Adipose tissue (tissue), 3 donors: ENCODE measurements around the gene KMT5C. TPM values are rescaled to one million over a fixed set of nuclear protein-coding genes. Genes with fewer than 3 reads are reported as not detected.

Experiments used
- H3K27ac ChIP-seq: one replicate; pipeline ENCODE4 v1.5.1; 2013; ENCODE audit warnings: low read depth, low read length
- WGBS, 3 donors: extraction: QIAGEN DNeasy Blood & Tissue Kit; methylation state at CpG; one replicate each; pipeline ENCODE4 v1.1.7; 2013; 5-methylcytosine and 5-hydroxymethylcytosine counted together
- polyA plus RNA-seq, 3 donors: library from polyadenylated mRNA; stranded (reverse); fragments of 200-250 nt; gene quantifications; one replicate each; pipeline ENCODE4 v1.2.3, GENCODE V29; 2013
- donor health status: healthy with polysubstance abuse.
- donor health status: Bipolar disorder and iron deficiency.
- donor health status: healthy.

KMT5C gene
- polyA plus RNA-seq, 3 donors: 5.2 to 6.6 (median 6.5) TPM

DNA sequence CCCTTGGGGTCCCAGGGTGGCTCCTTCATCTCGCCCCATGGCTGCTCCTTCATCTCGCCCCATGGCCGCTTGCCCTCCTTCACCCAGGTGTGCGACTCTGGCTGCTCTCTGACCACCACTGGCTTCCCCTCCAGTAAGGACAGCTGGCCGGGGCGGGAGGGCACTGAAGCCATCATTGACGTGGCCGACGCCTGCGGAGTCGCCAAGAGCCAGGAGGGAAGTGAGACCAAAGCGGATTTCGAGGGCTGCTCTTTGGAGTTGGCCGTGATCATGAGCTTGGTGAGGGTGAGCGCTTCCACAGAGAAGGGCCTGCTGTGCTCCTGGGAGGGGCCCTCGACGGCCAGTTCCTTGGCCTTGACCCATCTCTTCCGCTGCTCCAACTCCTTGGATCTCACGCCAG lies 18.8 kb downstream of the KMT5C start:
- no peak overlapping the region for H3K27ac ChIP-seq
- 73 to 86% (median 77%) methylated on average over 15 to 19 of the region's 19 CpGs for WGBS, 3 donors

DNA sequence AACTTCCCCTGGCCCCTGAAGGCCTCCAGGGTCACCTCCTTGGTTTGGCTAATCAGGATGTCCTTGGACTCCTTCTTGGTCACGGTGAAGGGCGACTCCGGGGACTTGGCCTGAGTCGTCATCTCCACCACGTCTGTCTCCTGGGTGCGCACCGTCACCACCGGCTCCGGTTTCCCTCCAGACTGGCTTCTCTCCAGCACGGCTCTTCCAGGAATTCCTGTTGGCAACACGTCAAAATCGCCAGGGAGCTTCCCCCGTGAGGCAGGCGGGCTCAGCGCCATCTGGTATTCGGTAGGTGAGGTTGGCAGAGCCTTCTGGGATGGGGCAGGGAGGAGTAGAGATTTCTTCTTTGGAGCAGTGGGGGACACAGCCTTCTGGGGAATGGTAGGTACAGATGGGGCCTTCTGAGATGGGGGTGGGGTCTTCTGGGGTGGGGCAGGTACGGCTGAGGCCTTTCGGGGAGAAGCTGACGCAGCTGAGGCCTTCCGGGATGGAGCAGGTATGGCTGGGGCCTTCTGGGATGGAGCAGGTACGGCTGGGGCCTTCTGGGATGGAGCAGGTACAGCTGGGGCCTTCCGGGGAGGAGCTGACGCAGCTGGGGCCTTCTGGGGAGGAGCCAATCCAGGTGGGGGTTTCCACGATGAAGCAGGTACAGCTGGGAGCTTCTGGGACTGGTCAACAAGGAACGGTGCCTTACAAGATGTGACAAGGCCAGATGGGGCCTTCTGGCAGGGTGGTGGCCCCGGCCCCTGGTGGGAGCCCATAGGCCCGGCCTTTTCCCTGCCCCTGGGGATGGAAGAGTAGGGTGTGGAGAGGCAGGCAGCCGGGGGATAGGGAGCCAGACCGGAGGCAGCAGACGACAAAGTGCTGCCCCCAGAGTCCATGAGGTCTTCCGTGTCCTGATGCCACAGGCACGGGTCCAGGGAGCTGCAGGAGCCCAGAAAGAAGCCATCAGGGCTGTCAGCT lies 19.6 kb downstream of the KMT5C start:
- H3K27ac ChIP-seq: no peak overlapping the region
- 68 to 71% (median 70%) methylated on average over 32 of the region's 32 CpGs for WGBS, 3 donors

DNA sequence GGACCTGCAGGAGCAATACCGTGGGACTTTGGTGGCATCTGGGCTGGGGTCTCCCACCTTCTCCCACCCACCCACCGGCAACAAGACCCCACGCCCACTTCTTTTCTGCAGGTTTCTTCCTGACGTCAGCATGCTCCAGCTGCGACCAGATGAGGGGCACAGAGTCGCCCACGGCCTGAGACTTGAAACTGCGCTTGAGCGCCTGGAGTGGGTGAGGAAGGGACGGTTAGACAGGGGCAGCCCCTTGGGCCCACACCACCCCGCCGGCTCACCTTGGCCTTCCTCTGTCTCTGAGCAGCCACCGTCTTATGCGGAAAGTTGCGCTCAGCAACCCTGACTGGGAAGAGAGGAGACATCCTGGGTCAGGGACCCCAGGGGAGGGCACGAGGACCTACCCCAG lies 21.2 kb downstream of the KMT5C start:
- 87 to 94% (median 93%) methylated on average over 16 of the region's 16 CpGs for WGBS, 3 donors
- no peak overlapping the region for H3K27ac ChIP-seq

DNA sequence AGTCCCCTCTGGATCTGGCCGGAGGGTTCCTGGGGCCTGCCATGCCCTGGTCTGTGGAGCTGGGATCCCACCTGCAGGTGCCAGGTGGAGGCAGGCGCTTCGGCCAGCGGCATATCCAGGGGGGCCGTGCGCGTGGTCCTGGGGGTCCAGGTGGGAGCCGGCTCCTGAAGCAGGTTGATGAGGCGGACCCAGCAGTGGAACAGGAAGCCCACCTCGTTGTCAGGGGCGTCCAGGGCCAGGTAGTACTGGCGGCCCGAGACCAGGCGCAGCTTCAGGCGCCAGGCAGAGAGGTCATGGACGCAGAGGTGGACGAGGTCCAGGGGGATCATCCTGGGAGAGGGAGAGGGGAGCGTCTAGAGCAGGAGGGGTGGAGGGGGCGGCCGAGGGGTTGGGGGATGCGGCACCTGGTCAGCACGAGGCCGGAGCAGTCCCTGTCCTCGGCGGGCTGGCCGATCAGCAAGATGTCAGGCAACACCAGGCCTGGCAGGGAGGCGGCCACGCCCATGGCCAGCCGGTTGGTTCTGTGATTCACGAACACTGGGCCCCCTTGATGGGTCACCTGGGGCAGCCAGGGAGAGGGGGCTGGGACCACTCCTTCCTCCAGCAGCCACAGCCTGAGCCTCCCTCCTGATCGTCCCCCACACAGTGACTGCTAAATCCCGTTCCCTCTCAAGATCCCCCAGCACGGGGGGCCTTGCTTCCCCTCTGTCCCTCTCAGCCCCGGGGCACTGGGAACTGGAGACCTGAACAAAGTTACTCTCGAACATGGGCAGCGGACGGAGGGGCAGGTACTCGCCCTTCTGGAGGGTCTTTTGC lies 22.7 kb downstream of the KMT5C start:
- 66 to 83% (median 75%) methylated on average over 37 to 38 of the region's 38 CpGs for WGBS, 3 donors

GRCh38 chr19:55362990-55363716 lies 23.5 kb downstream of the KMT5C start, which contains the start of gene GARIN5B:
Gene GARIN5B (minus strand): TSS chr19:55363260. CDS start chr19:55363066, 194 bp downstream.
- WGBS, 3 donors: 77 to 85% (median 84%) methylated on average over 26 to 27 of the region's 27 CpGs
- H3K27ac ChIP-seq: no peak within 1 kb of the TSS

More for the DNA sequence above, 22.7 kb downstream of the KMT5C start:
- H3K27ac ChIP-seq: no peak overlapping the region

DNA sequence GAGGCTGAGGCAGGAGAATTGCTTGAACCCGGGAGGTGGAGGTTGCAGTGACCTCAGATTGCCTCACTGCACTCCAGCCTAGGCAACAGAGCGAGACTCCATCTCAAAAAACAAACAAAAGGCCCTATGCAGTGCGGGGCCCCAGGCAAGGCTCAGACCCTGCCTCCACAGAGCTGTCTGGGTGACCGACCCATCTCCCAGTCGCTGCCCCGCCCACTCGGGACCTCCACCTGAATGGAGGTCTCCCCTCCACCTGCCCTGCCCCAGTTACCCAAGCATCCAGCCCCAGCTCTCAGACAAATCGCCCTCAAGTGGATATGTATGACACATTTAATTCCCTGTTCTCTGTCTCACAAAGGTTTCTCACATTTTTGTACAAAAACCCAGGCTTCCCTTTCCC lies 25.6 kb downstream of the KMT5C start:
- no peak overlapping the region for H3K27ac ChIP-seq
- WGBS, 3 donors: 77 to 90% (median 87%) methylated on average over 8 of the region's 8 CpGs

GRCh38 chr19:55365964-55366363 lies 26.3 kb downstream of the KMT5C start:
- H3K27ac ChIP-seq: no peak overlapping the region
- 69 to 78% (median 75%) methylated on average over 19 of the region's 19 CpGs for WGBS, 3 donors

DNA sequence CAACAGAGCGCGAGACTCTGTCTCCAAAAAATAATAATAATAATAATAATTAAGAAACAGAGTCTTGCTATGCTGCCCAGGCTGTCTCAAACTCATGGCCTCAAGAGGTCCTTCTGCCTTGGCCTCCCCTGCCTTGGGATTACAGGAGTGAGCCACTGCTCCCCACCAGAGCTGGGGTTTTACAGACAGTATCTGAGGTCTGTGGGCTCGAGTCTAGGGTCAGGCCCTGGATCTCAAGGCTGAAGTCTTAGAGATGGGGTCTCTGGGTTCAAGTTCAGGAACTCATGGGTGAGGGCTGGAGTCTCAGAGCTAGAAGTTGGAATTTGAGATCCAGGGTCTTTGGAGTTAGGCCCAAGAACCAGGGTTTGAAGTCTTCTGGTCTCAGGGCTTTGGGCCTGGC lies 27.1 kb downstream of the KMT5C start:
- H3K27ac ChIP-seq: no peak overlapping the region
- 65 to 84% (median 82%) methylated on average over 3 of the region's 3 CpGs for WGBS, 3 donors

DNA sequence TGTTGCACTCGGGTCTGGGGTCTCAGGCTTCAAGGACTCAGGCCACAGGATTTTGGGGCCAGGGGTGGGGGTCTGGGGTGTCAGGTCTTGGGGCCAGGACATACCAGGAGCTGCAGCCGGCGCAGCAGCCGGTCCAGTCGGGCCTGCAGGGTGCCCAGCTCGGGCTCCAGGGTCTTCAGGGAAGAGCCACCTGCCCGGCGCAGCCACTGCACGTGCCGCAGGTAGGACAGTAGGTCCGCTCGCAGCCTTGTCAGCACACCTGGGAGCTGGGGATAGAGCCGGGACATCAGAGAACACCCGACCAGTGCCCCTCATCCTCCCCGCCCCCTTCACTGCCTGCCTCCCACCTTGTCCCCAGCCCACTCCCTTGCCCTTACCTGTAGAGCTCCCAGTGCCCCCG lies 28.4 kb downstream of the KMT5C start:
- 70 to 92% (median 90%) methylated on average over 16 of the region's 16 CpGs for WGBS, 3 donors
- H3K27ac ChIP-seq: no peak overlapping the region

GRCh38 chr19:55368701-55369563 lies 29.3 kb downstream of the KMT5C start:
- no peak overlapping the region for H3K27ac ChIP-seq
- WGBS, 3 donors: 13 to 21% (median 14%) methylated on average over 26 to 52 of the region's 54 CpGs

- 1 to 2% (median 2%) methylated on average over 27 to 58 of the region's 59 CpGs for WGBS, 3 donors
- no peak overlapping the region for H3K27ac ChIP-seq
Observed at GRCh38 chr19:55369653-55370304, 30.1 kb downstream of the KMT5C start.

DNA sequence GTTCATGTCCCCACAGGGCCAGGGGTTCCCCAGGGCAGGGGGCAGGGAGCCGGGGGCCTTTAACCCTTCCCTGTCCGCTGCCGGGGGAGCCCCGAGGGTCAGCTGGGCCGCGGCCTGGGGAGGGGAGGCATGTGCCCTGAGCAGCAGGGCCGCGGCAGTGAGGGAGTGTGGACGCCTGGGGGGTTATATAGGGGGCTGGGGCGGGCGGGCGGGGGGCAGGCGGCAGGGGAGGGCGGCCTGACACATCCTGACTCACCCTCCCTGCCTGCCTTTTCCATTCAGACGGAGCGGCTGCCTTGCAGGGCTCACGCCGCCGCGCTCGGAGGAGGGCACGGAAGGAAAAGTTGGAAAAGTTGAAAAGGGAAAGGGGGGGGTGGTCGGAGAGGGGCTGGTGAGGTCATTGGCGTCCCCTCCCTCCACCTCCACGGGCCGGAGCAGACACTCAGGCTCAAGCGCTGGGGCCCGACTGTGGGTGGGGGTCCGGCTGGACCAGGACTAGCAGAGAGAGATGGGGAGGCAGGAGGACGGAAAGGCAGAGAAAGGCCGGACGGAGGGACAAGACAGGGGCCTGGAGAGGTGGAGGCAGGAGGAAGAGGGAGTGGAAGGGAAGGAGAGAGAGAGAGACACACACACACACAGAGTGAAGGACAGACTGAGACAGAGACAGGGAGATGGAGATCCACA lies 30.8 kb downstream of the KMT5C start, which contains the start of gene IL11:
IL11 (minus strand) TSS at position 159 of the 684 bp plus-strand sequence; CDS start at position 6, 153 bp downstream.
- H3K27ac ChIP-seq: no peak within 1 kb of the TSS
- WGBS, 3 donors: 4 to 9% (median 8%) methylated on average over 32 of the region's 32 CpGs

GRCh38 chr19:55372316-55373081 lies 32.8 kb downstream of the KMT5C start:
- WGBS, 3 donors: 33 to 39% (median 38%) methylated on average over 24 of the region's 24 CpGs
- H3K27ac ChIP-seq: no peak overlapping the region

- 43 to 61% (median 56%) methylated on average over 9 of the region's 9 CpGs for WGBS, 3 donors
- H3K27ac ChIP-seq: no peak overlapping the region
Observed at GRCh38 chr19:55373306-55373992, 33.8 kb downstream of the KMT5C start.
